ENCODE data around the gene ANKFY1.
A peak's percentile ranks its signal among the peaks of the same experiment; 100 is the strongest.

Gene ANKFY1

DNA sequence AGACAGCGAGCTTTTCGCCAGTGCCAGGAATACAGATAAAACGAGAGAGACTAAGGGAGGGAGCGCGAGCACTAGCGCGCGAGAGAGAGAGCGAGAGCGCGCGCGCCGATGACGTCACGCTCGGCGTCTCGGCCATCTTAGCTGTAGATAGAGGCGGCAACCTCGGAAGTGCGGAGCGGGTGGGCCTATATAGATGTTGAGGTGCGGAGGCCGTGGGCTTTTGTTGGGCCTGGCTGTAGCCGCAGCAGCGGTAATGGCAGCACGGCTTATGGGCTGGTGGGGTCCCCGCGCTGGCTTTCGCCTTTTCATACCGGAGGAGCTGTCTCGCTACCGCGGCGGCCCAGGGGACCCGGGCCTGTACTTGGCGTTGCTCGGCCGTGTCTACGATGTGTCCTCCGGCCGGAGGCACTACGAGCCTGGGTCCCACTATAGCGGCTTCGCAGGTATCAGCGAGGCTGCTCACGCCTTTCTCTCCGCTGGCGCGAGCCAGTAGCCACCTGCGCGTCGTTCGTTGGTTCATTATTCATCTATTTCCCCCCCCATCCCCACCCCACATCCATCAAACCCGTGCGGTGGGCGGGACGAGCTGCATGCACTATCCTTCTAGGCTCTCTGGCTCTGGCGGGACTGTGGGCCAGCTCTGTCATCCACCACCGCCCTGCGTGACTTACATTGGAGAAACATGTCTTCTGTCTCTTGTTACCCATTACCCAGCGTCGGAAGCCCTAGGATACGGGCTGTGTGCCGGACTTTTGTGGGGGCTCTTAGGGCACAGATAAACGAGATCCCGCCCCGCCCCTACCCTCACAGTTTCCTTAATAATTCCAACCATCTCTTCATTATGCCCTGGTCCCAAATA is 120.0 kb downstream of the ANKFY1 start (continued):
- TF ChIP-seq TSHZ1 (tag by site-specific recombination; IDR thresholded peaks at IDR 0.05; ENCODE audit: borderline replicate concordance) (peak; percentile 7; the same call in 1 of the 2 replicates), ZNF404 (tag by site-specific recombination; IDR thresholded peaks at IDR 0.05) (no peak), ZBTB21 (tag by site-specific recombination; IDR thresholded peaks at IDR 0.05) (peak; percentile 93), ZNF513 (tag by site-specific recombination; IDR thresholded peaks at IDR 0.05) (no peak), ZSCAN23 (tag by site-specific recombination; IDR thresholded peaks at IDR 0.05) (peak; percentile 10; the same call in 1 of the 2 replicates), ZNF560 (tag by site-specific recombination; IDR thresholded peaks at IDR 0.05; ENCODE audit: borderline replicate concordance) (no peak), ZBTB8A (tag by site-specific recombination; IDR thresholded peaks at IDR 0.05) (peak; percentile 13; the same call in 1 of the 2 replicates), WT1 (tag by site-specific recombination; IDR thresholded peaks at IDR 0.05) (peak; percentile 13; the same call in 1 of the 2 replicates), SP3 (tag by site-specific recombination; IDR thresholded peaks at IDR 0.05) (peak; percentile 65), KLF10 (tag by site-specific recombination; IDR thresholded peaks at IDR 0.05) (0 out of 2 replicates have a peak, but pooled peaks have one; percentile 28), ATF2 (tag by site-specific recombination; IDR thresholded peaks at IDR 0.05; ENCODE audit: low read depth) (peak; percentile 99)

GRCh38 chr17:4142107-4142900 is 121.5 kb downstream of the ANKFY1 start:
- peaks cover 19% of the 10 kb centered on the region for H3K4me1 ChIP-seq (ENCODE audit: control insufficient read depth, insufficient read depth, low read length)
- H3K4me3 ChIP-seq (ENCODE audit: low read depth, low read length) = peak overlapping the region; percentile 89
- no peaks in the 10 kb centered on the region for H3K9me3 ChIP-seq (ENCODE audit: control insufficient read depth, insufficient read depth, low read depth, low read length)
- H3K36me3 ChIP-seq (ENCODE audit: control insufficient read depth in 2 of 2, insufficient read depth in 1 of 2, low read length in 2 of 2) = peaks cover 0 to 21% of the 10 kb centered on the region in 2 experiments; a peak in 1 of 3 replicates
- ChIA-PET POLR2A (interaction anchor here (0.6 to 5.3 kb wide), 17 partner anchors 9 to 1822 kb away, joined by 3 to 98 read pairs (median 4); partner anchors contain the start of genes ARRB2 and MYBBP1A), CTCF (interaction anchor here (0.7 kb wide), 2 partner anchors 110 to 219 kb away, joined by 3 read pairs; no protein-coding TSS in a partner anchor)
- peak overlapping the region; percentile 96 for H3K27ac ChIP-seq (ENCODE audit: extremely low read depth, low read depth, low read length)
- 0 out of 2 replicates have a peak, but pooled peaks have one; percentile 16 for TF ChIP-seq KLF1 (tag by site-specific recombination; IDR thresholded peaks at IDR 0.05)
- TF ChIP-seq ZNF341 (tag by site-specific recombination; IDR thresholded peaks at IDR 0.05; ENCODE audit: low read depth) = peak; percentile 99
- TF ChIP-seq IKZF3 (tag by site-specific recombination; IDR thresholded peaks at IDR 0.05) = peak; percentile 52; the same call in 1 of the 2 replicates
- TF ChIP-seq, protein P1, sequence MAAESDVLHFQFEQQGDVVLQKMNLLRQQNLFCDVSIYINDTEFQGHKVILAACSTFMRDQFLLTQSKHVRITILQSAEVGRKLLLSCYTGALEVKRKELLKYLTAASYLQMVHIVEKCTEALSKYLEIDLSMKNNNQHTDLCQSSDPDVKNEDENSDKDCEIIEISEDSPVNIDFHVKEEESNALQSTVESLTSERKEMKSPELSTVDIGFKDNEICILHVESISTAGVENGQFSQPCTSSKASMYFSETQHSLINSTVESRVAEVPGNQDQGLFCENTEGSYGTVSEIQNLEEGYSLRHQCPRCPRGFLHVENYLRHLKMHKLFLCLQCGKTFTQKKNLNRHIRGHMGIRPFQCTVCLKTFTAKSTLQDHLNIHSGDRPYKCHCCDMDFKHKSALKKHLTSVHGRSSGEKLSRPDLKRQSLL (tag by site-specific recombination; IDR thresholded peaks at IDR 0.05) = peak; percentile 80
- no peak for TF ChIP-seq ZNF335 (tag by site-specific recombination; conservative IDR thresholded peaks at IDR 0.05)
- TF ChIP-seq ZNF132 (tag by site-specific recombination; IDR thresholded peaks at IDR 0.05; ENCODE audit: borderline replicate concordance) = no peak
- TF ChIP-seq ZNF146 (tag by site-specific recombination; IDR thresholded peaks at IDR 0.05) = no peak
- TF ChIP-seq GLIS2 (tag by site-specific recombination; IDR thresholded peaks at IDR 0.05) = peak; percentile 92
- peak; percentile 74 for TF ChIP-seq GLIS1 (tag by site-specific recombination; IDR thresholded peaks at IDR 0.05)
- TF ChIP-seq EGR2 (tag by site-specific recombination; IDR thresholded peaks at IDR 0.05; ENCODE audit: low read depth) = peak; percentile 35; the same call in 1 of the 2 replicates
- TF ChIP-seq ZSCAN30 (tag by site-specific recombination; IDR thresholded peaks at IDR 0.05) = peak; percentile 60
- TF ChIP-seq ZNF791 (tag by site-specific recombination; IDR thresholded peaks at IDR 0.05) = no peak
- TF ChIP-seq ZIC2 (tag by site-specific recombination; IDR thresholded peaks at IDR 0.05) = peak; percentile 73
- peak; percentile 49 for TF ChIP-seq ZFHX2 (tag by site-specific recombination; conservative IDR thresholded peaks at IDR 0.05)
- TF ChIP-seq ZNF37A (tag by site-specific recombination; IDR thresholded peaks at IDR 0.05) = 0 out of 2 replicates have a peak, but pooled peaks have one; percentile 20
- 0 out of 2 replicates have a peak, but pooled peaks have one; percentile 48 for TF ChIP-seq HOXD13 (CRISPR knock-in tag; IDR thresholded peaks at IDR 0.05; ENCODE audit: borderline replicate concordance)

Measured in HEK293 (cell line).